CD14-positive monocyte (primary cell): ENCODE measurements around the gene SETD5. TPM values are rescaled to one million over a fixed set of nuclear protein-coding genes. Genes with fewer than 3 reads are reported as not detected.

Experiments used
- DNase-seq, 3 donors: peaks; one replicate each; pipeline ENCODE4 v3.0.0-alpha.2; 2011 to 2022
- H2AFZ ChIP-seq: 2 replicates; pipeline ENCODE4 v1.6.0; 2012; ENCODE audit warnings: mild to moderate bottlenecking, low read depth, low read length, inconsistent platforms; ENCODE audit not compliant: insufficient read depth, poor library complexity, severe bottlenecking
- H3K27ac ChIP-seq, 2 donors: 1 replicate in 1 of 2; 2 replicates in 1 of 2; pipeline ENCODE4 v1.5.1; 2012 to 2013; ENCODE audit warnings: low read length in 2 of 2, control low read depth in 1 of 2, inconsistent platforms in 1 of 2, low read depth in 1 of 2, mild to moderate bottlenecking in 1 of 2
- H3K27me3 ChIP-seq, 2 donors: one replicate each; pipeline versions ENCODE4 v1.6.0 to v1.6.1; 2011 to 2013; ENCODE audit warnings: low read length in 2 of 2; ENCODE audit not compliant: control insufficient read depth in 2 of 2, insufficient read depth in 2 of 2
- H3K36me3 ChIP-seq, 2 donors: replicated peaks in 1 of 2; 1 replicate in 1 of 2; 2 replicates in 1 of 2; pipeline versions ENCODE4 v1.5.1 to v1.6.1; 2012 to 2013; ENCODE audit warnings: low read length in 2 of 2, control low read depth in 1 of 2, inconsistent platforms in 1 of 2, mild to moderate bottlenecking in 1 of 2; ENCODE audit not compliant: insufficient read depth in 2 of 2, control insufficient read depth in 1 of 2
- H3K4me1 ChIP-seq, 2 donors: 1 replicate in 1 of 2; 2 replicates in 1 of 2; pipeline versions ENCODE4 v1.5.1 to v1.6.1; 2012 to 2013; ENCODE audit warnings: low read length in 2 of 2, control low read depth in 1 of 2, inconsistent platforms in 1 of 2, mild to moderate bottlenecking in 1 of 2, moderate library complexity in 1 of 2; ENCODE audit not compliant: insufficient read depth in 2 of 2, control insufficient read depth in 1 of 2
- H3K4me2 ChIP-seq: replicated peaks from 2 replicates; pipeline ENCODE3; 2012; ENCODE audit warnings: low read length, moderate library complexity, mild to moderate bottlenecking; ENCODE audit not compliant: poor library complexity, severe bottlenecking; ENCODE audit errors: extremely low read depth
- H3K4me3 ChIP-seq, 3 experiments: fragments of 200-600 bp in 1 of 3; sonication (generic) in 1 of 3; replicated peaks in 1 of 3; 1 replicate in 2 of 3; 2 replicates in 1 of 3; pipeline ENCODE4 v1.5.1; 2011 to 2013; ENCODE audit warnings: low read length in 3 of 3, mild to moderate bottlenecking in 3 of 3, control low read depth in 2 of 3, low read depth in 2 of 3, inconsistent platforms in 1 of 3, moderate library complexity in 1 of 3
- H3K79me2 ChIP-seq: 2 replicates; pipeline ENCODE4 v1.6.0; 2012; ENCODE audit warnings: mild to moderate bottlenecking, control low read depth, inconsistent platforms, low read length, moderate library complexity; ENCODE audit not compliant: insufficient read depth
- H3K9ac ChIP-seq: 2 replicates; pipeline ENCODE4 v1.6.0; 2017; ENCODE audit warnings: low read length, mild to moderate bottlenecking; ENCODE audit not compliant: insufficient read depth, poor library complexity, severe bottlenecking
- H3K9me3 ChIP-seq, 2 donors: replicated peaks in 1 of 2; 1 replicate in 1 of 2; 2 replicates in 1 of 2; pipeline versions ENCODE4 v1.5.1 to v1.6.1; 2012 to 2013; ENCODE audit warnings: low read length in 2 of 2, control low read depth in 1 of 2; ENCODE audit not compliant: control insufficient read depth in 1 of 2, insufficient read depth in 1 of 2
- H4K20me1 ChIP-seq: 2 replicates; pipeline ENCODE4 v1.6.0; 2012; ENCODE audit warnings: mild to moderate bottlenecking, low read length, control low read depth, moderate library complexity; ENCODE audit not compliant: insufficient read depth
- H3K27ac Mint-ChIP-seq, 7 donors: one replicate each; pipeline ENCODE4 v1.8.0; 2020; ENCODE audit warnings: mild to moderate bottlenecking in 7 of 7, mixed read lengths in 7 of 7, moderate library complexity in 6 of 7, inconsistent platforms in 2 of 7
- H3K27me3 Mint-ChIP-seq, 3 donors: one replicate each; pipeline ENCODE4 v1.8.0; 2021 to 2022; ENCODE audit warnings: low read depth in 3 of 3, mild to moderate bottlenecking in 3 of 3, mixed read lengths in 3 of 3, moderate library complexity in 3 of 3, inconsistent platforms in 1 of 3
- H3K36me3 Mint-ChIP-seq, 2 donors: one replicate each; pipeline ENCODE4 v1.8.0; 2020; ENCODE audit warnings: mixed read lengths in 2 of 2, inconsistent platforms in 1 of 2, mild to moderate bottlenecking in 1 of 2
- H3K4me1 Mint-ChIP-seq: one replicate; pipeline ENCODE4 v1.8.0; 2020; ENCODE audit warnings: mild to moderate bottlenecking, mixed read lengths
- H3K4me3 Mint-ChIP-seq, 2 donors: one replicate each; pipeline ENCODE4 v1.8.0; 2020; ENCODE audit warnings: mild to moderate bottlenecking in 2 of 2, mixed read lengths in 2 of 2, moderate library complexity in 1 of 2
- H3K9me3 Mint-ChIP-seq, 7 donors: one replicate each; pipeline ENCODE4 v1.8.0; 2020 to 2022; ENCODE audit warnings: mixed read lengths in 7 of 7, mild to moderate bottlenecking in 6 of 7, moderate library complexity in 6 of 7, inconsistent platforms in 2 of 7
- WGBS: methylation state at CpG from one replicate; pipeline ENCODE4 v1.1.5; 2013; ENCODE audit warnings: missing lambda C conversion rate; ENCODE audit not compliant: insufficient coverage; 5-methylcytosine and 5-hydroxymethylcytosine counted together
- intact Hi-C, 2 donors: fragments of 100-400 bp; cut with micrococcal nuclease; formaldehyde crosslinking; loops; one replicate each; pipeline versions ENCODE4 v1.15.0 to v1.15.1; 2023
- polyA plus RNA-seq, 3 donors: library from polyadenylated mRNA; depleted of rRNA in 1 of 3; unstranded in 2 of 3; stranded (reverse) in 1 of 3; fragments of 300-500 nt in 2 of 3; fragments of >200 nt in 1 of 3; fragmentation: Illumina TruSeq in 2 of 3; gene quantifications; 1 replicate in 2 of 3; 2 replicates in 1 of 3; pipeline ENCODE4 v1.2.3, GENCODE V29; 2012 to 2021
- TF ChIP-seq, protein P1 (sequence below): fragments of 200-600 bp; IDR thresholded peaks from one replicate; pipeline ENCODE4 v1.8.0; 2022; ENCODE audit warnings: antibody characterized with exemption, mild to moderate bottlenecking

SETD5 gene
- polyA plus RNA-seq, 3 donors: 4.1 to 51.5 (median 13.7) TPM

DNA sequence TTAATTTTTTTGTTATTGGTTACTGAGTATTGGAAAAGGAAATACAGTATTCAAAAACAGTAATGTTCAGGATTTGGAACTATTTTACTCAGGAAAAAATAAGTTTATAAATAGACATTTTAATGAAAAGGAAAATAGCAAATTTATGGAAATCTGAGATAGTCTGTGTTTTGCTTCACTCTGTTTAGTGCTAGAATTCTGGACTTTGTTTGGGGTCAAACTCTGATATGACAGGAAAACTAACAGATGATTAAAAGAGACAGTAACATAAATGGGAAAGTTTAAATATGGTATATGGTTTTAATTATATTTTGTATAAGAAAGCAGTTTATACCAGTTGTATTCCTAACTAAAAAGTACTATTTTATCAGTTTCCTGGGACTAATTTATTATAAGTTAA, 17.4 kb downstream of the SETD5 start:
- peaks cover 25% of the 10 kb centered on the region for H3K4me1 Mint-ChIP-seq
- no peak overlapping the region for H3K27ac Mint-ChIP-seq
- peaks cover 96% of the 10 kb centered on the region for H4K20me1 ChIP-seq

DNA sequence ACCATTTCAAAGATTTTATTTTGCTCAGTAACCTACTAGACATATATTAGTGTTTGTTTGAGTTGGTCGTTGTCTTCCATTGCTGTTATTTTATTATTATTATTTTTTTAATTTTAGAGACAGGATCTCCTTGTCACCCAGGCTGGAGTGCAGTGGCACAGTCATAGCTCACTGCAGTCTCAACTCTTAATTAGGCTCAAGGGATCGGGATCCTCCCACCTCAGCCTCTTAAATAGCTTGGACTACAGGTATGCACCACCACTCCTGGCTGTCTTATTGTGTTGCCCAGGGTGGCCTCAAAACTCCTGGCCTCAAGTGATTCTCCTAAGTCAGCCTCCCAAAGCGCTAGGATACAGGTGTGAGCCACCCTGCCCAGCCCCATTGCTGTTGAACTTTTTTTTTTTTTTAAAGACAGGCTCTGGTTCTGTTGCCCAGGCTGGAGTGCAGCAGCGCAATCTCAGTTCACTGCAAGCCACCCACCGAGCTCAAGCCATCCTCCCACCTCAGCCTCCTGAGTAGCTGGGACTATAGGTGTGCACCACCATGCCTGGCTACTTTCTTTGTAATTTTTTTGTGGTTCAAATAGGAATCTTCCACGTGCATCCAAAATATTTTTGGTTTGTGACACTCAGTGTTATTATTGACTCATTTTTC, 18.2 kb downstream of the SETD5 start:
- Mint-ChIP-seq H3K9me3 (no peaks in the 10 kb centered on the region), H3K4me3 (no peak overlapping the region), H3K27ac (peak overlapping the region in 2 of 7 donors; percentile 58 to 61), H3K36me3 (peaks cover 5 to 7% of the 10 kb centered on the region in 2 donors), H3K27me3 (peaks cover 0 to 2% (median 0%) of the 10 kb centered on the region in 3 donors), H3K4me1 (peaks cover 19% of the 10 kb centered on the region)
- Histone ChIP-seq H3K4me2 (no peak overlapping the region), H3K36me3 (peaks cover 0 to 7% of the 10 kb centered on the region in 2 donors), H4K20me1 (peaks cover 95% of the 10 kb centered on the region), H2AFZ (no peak overlapping the region), H3K4me3 (no peak overlapping the region), H3K9ac (no peak overlapping the region), H3K9me3 (no peaks in the 10 kb centered on the region), H3K27me3 (no peaks in the 10 kb centered on the region), H3K4me1 (peaks cover 10 to 19% of the 10 kb centered on the region in 2 donors), H3K27ac (peak overlapping the region in 1 of 2 donors; percentile 45), H3K79me2 (peaks cover 100% of the 10 kb centered on the region)
- TF ChIP-seq, protein P1, sequence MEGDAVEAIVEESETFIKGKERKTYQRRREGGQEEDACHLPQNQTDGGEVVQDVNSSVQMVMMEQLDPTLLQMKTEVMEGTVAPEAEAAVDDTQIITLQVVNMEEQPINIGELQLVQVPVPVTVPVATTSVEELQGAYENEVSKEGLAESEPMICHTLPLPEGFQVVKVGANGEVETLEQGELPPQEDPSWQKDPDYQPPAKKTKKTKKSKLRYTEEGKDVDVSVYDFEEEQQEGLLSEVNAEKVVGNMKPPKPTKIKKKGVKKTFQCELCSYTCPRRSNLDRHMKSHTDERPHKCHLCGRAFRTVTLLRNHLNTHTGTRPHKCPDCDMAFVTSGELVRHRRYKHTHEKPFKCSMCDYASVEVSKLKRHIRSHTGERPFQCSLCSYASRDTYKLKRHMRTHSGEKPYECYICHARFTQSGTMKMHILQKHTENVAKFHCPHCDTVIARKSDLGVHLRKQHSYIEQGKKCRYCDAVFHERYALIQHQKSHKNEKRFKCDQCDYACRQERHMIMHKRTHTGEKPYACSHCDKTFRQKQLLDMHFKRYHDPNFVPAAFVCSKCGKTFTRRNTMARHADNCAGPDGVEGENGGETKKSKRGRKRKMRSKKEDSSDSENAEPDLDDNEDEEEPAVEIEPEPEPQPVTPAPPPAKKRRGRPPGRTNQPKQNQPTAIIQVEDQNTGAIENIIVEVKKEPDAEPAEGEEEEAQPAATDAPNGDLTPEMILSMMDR: no peak
- intact Hi-C loops: no loop called here
- DNase-seq: no peak
- 100% methylated on average over 2 of the region's 6 CpGs for WGBS

More for the DNA sequence above, 17.4 kb downstream of the SETD5 start:
- TF ChIP-seq, protein P1: no peak
- Histone ChIP-seq H3K27ac (no peak overlapping the region), H3K27me3 (no peaks in the 10 kb centered on the region), H2AFZ (no peak overlapping the region), H3K4me3 (no peak overlapping the region), H3K79me2 (peaks cover 98% of the 10 kb centered on the region), H3K4me1 (peaks cover 18 to 27% of the 10 kb centered on the region in 2 donors), H3K9ac (no peak overlapping the region), H3K4me2 (no peak overlapping the region), H3K9me3 (no peaks in the 10 kb centered on the region), H3K36me3 (peaks cover 0 to 7% of the 10 kb centered on the region in 2 donors)
- H3K4me3 Mint-ChIP-seq: no peak overlapping the region
- DNase-seq: no peak
- peaks cover 5 to 7% of the 10 kb centered on the region in 2 donors for H3K36me3 Mint-ChIP-seq
- H3K27me3 Mint-ChIP-seq: peaks cover 0 to 2% (median 0%) of the 10 kb centered on the region in 3 donors
- intact Hi-C loops: no loop called here
- no peaks in the 10 kb centered on the region for H3K9me3 Mint-ChIP-seq
